ENCODE results near the gene COA8. TPM values are rescaled to one million over a fixed set of nuclear protein-coding genes. Genes with fewer than 3 reads are reported as not detected.
A peak's percentile ranks its signal among the peaks of the same experiment; 100 is the strongest.

Gene COA8
- total and polyA plus RNA-seq, 10 donors: 15.2 to 39.5 (median 22.2) TPM

- Histone ChIP-seq H3K36me3 (peaks cover 0 to 1% (median 0%) of the 10 kb centered on the region in 6 donors), H3K27me3 (replicated peaks in 1 of 7) (peaks cover 0 to 68% (median 5%) of the 10 kb centered on the region in 7 donors), H3K4me3 (no peak overlapping the region), H3K9me3 (no peaks in the 10 kb centered on the region), H3K27ac (no peak overlapping the region), H3K4me1 (peaks cover 0 to 49% (median 18%) of the 10 kb centered on the region in 6 donors)
- TF ChIP-seq CTCF (IDR thresholded peaks at IDR 0.05 in 8 of 11, conservative IDR thresholded peaks at IDR 0.05 in 3 of 11): no peak
- peak in 1 of 3 donors; percentile 21 for TF ChIP-seq POLR2AphosphoS5 (IDR thresholded peaks at IDR 0.05)
- 65 to 81% (median 75%) methylated on average over 18 to 33 of the region's 33 CpGs for WGBS, 5 donors
- no peak for DNase-seq
- intact Hi-C loops (cut with DNase I; ENCODE audit: low total_unique reads): no loop called here
Observed at GRCh38 chr14:103541709-103542604, 20.8 kb upstream of the COA8 start.

GRCh38 chr14:103542605-103543088 is 20.1 kb upstream of the COA8 start:
- WGBS, 5 donors: 42 to 51% (median 51%) methylated on average over 10 to 18 of the region's 18 CpGs

GRCh38 chr14:103543140-103543539 is 19.6 kb upstream of the COA8 start:
- Histone ChIP-seq H3K9me3 (no peaks in the 10 kb centered on the region), H3K36me3 (no peaks in the 10 kb centered on the region), H3K27me3 (replicated peaks in 1 of 7) (peaks cover 0 to 66% (median 5%) of the 10 kb centered on the region in 7 donors), H3K27ac (no peak overlapping the region), H3K4me1 (peaks cover 0 to 51% (median 20%) of the 10 kb centered on the region in 6 donors), H3K4me3 (no peak overlapping the region)
- peak; percentile 54 for DNase-seq
- intact Hi-C loops (cut with DNase I; ENCODE audit: low total_unique reads): no loop called here
- TF ChIP-seq POLR2AphosphoS5 (IDR thresholded peaks at IDR 0.05) (no peak), POLR2A (IDR thresholded peaks at IDR 0.05) (no peak), CTCF (IDR thresholded peaks at IDR 0.05 in 8 of 11, conservative IDR thresholded peaks at IDR 0.05 in 3 of 11) (no peak)
- 77 to 88% (median 87%) methylated on average over 7 to 10 of the region's 10 CpGs for WGBS, 5 donors

More at GRCh38 chr14:103542605-103543088, 20.1 kb upstream of the COA8 start:
- intact Hi-C loops (cut with DNase I; ENCODE audit: low total_unique reads): no loop called here
- no peaks in the 10 kb centered on the region for H3K9me3 ChIP-seq
- no peak overlapping the region for H3K27ac ChIP-seq
- H3K4me1 ChIP-seq: peaks cover 0 to 51% (median 20%) of the 10 kb centered on the region in 6 donors
- DNase-seq: peak; percentile 68
- H3K36me3 ChIP-seq: no peaks in the 10 kb centered on the region
- H3K4me3 ChIP-seq: no peak overlapping the region
- TF ChIP-seq POLR2A (IDR thresholded peaks at IDR 0.05): no peak
- no peak for TF ChIP-seq POLR2AphosphoS5 (IDR thresholded peaks at IDR 0.05)
- TF ChIP-seq CTCF (IDR thresholded peaks at IDR 0.05 in 8 of 11, conservative IDR thresholded peaks at IDR 0.05 in 3 of 11): no peak
- H3K27me3 ChIP-seq (replicated peaks in 1 of 7): peaks cover 0 to 68% (median 5%) of the 10 kb centered on the region in 7 donors

Measured in spleen (tissue), 11 donors.